DOHH2 (cell line): ENCODE measurements around the gene HEG1.

Experiments used
- EZH2phosphoT487 ChIP-seq: fragments of 200-600 bp; sonication (generic); IDR thresholded peaks from 2 replicates; pipeline ENCODE4 v1.6.1; 2017; ENCODE audit warnings: borderline replicate concordance, mild to moderate bottlenecking, antibody characterized with exemption, low read length, moderate library complexity, mixed read lengths
- TF ChIP-seq, protein P1 (sequence below): fragments of 200-600 bp; sonication (generic); IDR thresholded peaks from one replicate; pipeline ENCODE4 v1.5.1; 2014; ENCODE audit warnings: antibody characterized with exemption, mild to moderate bottlenecking, low read depth, low read length; ENCODE audit not compliant: poor library complexity, severe bottlenecking

- TF ChIP-seq, protein P1, sequence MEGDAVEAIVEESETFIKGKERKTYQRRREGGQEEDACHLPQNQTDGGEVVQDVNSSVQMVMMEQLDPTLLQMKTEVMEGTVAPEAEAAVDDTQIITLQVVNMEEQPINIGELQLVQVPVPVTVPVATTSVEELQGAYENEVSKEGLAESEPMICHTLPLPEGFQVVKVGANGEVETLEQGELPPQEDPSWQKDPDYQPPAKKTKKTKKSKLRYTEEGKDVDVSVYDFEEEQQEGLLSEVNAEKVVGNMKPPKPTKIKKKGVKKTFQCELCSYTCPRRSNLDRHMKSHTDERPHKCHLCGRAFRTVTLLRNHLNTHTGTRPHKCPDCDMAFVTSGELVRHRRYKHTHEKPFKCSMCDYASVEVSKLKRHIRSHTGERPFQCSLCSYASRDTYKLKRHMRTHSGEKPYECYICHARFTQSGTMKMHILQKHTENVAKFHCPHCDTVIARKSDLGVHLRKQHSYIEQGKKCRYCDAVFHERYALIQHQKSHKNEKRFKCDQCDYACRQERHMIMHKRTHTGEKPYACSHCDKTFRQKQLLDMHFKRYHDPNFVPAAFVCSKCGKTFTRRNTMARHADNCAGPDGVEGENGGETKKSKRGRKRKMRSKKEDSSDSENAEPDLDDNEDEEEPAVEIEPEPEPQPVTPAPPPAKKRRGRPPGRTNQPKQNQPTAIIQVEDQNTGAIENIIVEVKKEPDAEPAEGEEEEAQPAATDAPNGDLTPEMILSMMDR = no peak
- no peak for TF ChIP-seq EZH2phosphoT487
Observed at GRCh38 chr3:124950026-124950425, 105.8 kb downstream of the HEG1 start.
